ENCODE data around the gene NR2F2.

GRCh38 chr15:96304839-96305238 lies 25.7 kb upstream of the NR2F2 start:
- TF ChIP-seq CTCF (IDR thresholded peaks at IDR 0.05; ENCODE audit: borderline replicate concordance, extremely low read depth, low read length, poor library complexity, severe bottlenecking) (no peak), EZH2 (IDR thresholded peaks at IDR 0.05; ENCODE audit: borderline replicate concordance, low read depth, low read length, severe bottlenecking) (no peak)

All from DND-41 (cell line).